HG03045 (cell line): Measurements from ENCODE around the gene LGALS8.
"Not testable (repeated sequence)": the region's sequence is repeated elsewhere in the genome, so short reads cannot be mapped to it uniquely, and the experiment has no call there.

ENCODE experiments used
- ATAC-seq: cut with Tn5 transposase; IDR thresholded peaks from one replicate; pipeline ENCODE4 v1.9.1; 2021; ENCODE audit warnings: mild to moderate bottlenecking, moderate library complexity; ENCODE audit not compliant: unreplicated experiment

The LGALS8 gene

DNA sequence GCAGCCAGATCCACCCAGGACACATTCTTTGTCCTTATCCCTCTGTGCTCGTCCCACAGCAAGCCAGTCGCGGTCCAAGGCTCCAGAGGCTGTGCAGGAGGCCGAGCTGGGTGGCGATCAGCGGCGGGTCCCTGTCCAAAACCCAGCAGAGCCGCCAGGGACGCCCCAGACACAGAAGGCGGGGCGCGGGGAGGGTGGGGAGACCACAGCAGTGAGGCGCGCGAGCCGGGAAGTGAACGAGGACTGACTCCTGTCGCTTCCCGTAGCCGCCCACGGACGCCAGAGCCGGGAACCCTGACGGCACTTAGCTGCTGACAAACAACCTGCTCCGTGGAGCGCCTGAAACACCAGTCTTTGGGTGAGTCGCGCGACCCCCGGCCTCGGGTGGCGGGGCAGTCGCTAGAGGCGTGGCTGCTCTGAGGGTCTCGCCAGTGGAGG, at the start of gene LGALS8:
LGALS8 (plus strand) TSS at position 279 of the 438 bp plus-strand sequence. CDS start 2,089 bp downstream, outside the sequence.
- ATAC-seq: peak; percentile 76

DNA sequence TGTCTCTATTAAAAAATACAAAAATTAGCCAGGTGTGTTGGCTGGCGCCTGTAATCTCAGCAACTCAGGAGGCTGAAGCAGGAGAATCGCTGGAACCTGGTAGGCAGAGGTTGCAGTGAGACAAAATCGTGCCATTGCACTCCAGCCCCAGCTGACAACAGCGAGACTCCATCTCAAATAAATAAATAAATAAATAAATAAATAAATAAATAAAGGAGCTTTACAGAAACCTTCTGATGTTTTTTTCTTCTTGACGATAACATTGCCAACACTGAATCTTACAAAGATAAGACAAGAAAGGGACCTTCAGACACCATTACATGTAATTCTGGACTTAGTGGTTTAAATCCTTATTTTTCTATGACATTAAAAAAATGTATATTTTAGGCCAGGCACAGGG, 47.8 kb upstream of the LGALS8 start:
- no peak for ATAC-seq

DNA sequence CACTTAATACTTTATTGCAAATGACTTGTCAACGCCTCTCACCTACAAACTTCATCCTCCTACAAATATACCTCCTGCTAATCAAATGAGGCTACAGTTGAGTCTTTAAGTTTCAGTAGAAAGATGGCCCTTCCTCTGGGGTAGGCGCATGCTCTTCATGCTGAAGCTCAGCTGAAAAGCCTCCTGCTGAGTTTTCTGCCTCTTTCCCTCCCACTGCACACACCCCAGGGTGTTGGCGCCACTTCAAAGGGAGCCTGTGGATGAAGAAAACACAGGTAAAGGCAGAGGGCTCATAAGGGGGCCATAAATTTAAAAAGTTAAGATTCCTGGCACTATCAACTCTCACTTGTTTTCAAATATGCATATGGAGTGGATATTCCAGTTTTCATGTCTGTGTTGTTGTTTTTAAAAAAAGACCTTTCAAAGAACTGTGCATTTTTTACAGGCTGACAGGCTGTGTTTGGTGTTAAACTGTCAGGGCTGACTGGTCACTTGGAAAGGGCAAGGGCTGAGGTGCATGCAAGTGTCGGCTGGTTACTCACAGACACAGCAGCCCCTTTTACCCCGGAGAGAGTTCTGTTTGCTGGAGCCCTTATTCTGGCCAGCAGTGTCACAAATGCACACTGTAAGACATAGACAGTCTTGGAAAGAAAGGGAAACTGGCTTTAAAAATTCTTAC, 42.9 kb upstream of the LGALS8 start:
- ATAC-seq: no peak

DNA sequence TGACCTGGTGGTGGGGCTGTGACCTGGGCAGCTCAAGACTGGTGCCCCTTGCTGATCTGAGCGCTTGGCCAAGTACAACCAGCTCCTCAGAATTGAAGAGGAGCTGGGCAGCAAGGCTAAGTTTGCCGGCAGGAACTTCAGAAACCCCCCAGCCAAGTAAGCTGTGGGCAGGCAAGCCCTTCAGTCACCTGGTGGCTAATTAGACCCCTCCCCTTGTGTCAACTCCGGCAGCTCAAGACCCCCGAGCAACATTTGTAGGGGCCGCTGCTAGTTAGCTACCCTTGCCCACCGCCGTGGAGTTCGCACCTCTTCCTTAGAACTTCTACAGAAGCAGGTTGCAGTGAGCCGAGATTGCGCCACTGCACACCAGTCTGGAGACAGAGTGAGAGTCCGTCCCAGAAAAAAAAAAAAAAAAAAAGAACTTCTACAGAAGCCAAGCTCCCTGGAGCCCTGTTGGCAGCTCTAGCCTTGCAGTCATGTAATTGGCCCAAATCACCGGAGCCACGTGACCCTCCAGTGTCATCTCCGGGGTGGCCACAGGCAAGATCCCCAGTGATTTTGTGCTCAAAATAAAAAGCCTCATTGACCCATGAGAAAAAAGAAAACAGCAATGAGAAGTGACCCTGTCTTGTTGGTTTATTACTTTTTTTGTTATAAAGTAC, 39.3 kb upstream of the LGALS8 start:
- ATAC-seq: no peak

DNA sequence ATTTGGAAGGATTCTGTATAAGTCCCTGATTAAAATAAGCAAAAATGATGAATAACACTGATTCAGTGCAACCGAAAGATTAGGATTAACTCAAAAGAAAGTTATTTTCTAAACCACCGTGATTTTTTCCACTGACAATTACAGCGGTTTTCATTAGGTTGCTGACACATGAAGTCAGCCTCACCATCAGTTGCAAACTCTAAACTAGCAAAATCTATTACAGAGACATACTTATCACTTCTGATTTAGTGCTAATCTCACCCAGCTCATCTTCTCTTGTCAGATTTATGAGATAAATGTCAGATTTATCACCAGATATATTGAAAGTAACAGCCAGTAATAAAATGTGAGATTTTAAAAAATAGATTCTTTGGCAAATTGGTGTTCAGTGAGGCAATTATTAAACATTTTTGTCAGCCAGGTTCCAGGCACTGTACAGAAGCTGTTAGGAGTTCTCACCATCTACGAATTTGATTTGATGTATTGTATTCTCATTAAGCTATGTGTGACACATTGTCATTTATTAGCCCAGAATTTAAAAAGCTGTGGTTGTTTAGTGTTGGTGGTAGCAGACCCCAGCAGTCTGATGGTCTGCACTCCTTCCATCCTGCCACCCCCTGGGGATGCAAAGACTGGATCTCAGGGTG, 37.3 kb upstream of the LGALS8 start:
- ATAC-seq: no peak

DNA sequence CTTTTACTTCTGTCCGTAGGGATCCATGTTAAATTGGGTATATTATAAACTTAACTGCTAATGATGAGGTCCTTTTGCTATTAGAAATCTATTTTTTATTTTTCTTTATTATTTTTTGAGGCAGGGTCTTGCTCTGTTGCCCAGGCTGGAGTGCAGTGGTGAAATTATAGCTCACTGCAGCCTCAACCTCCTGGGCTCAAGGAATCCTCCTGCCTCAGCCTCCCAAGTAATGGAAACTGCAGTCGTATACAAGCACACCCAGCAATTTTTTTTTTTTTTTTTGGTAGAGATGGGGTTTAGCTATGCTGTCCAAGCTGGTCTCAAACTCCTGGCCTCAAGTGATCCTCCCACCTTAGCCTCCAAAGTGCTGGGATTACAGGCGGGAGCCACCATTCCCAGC, 34.6 kb upstream of the LGALS8 start:
- ATAC-seq: not testable (repeated sequence)

DNA sequence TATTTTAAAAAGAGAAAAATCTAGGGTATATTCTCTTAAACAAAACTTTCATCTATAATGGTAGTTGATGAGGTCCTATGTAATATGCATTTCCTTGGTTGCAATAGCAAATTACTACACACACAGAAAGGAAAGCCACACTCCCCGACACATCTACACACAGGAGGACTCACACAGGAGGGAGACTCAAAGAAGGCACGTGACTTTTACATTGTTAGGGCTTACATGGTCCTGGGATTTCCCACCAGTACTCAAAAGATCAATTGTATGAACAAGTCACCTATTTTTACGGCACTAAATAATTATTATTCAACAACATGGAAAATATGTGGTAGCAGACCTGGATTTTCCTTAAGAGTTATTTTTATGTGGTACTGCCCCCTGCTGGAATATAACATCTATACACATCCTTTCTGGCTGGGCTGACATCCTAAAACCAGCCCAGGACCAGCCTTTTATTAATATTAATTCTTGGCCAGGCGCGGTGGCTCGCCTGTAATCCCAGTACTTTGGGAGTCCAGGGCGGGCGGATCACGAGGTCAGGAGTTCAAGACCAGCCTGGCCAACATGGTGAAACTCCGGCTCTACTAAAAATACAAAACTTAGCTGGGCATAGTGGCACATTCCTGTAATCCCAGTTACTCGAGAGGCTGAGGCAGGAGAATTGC, 33.9 kb upstream of the LGALS8 start:
- ATAC-seq: no peak

DNA sequence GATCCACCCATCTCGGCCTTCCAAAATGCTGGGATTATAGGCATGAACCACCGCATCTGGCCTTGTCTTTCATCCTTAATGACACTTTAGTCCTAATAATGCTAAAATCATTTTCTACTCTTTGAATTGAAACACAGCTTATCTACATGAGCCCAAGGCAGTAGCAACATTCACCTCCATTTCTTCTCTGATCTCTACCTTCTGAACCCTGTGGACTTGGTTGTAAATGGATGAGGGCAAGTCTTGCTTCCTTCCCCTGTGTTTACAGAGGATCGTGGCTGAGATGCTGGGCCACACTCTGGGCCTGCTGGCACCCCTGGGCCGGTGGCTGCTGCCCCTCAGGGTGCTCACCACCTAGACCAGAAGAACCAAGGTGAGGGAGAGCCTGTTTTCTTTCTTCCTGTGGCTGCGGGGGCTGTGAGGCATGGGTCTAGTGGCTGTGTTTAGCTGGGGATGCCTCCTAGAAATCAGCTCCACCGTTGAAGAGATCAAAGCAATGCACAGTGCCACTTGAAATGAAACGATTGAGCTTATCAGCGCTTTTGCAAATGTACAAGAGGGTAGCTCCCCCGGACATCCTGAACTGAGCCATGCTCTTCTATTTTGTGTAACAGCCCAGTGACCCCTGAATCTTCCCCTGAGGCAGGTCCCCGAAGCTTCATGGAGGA, 32.2 kb upstream of the LGALS8 start:
- ATAC-seq: no peak

DNA sequence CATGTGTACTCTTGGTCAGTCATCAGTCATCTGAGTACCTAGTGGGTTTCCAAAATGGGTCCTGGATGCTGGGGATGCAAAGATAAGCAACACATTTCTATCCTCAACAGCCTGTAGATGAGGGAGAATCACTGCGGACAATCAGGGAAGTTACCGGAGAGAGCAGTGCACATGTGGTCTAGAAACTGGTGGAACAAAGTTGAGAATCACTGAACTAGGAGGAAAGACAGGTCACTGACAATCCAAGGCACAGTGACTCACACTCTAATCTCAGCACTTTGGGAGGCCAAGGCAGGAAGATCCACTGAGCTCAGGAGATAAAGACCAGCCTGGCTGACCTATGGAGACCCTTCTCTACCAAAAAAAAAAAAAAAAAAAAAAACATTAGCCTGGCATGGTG, 31.4 kb upstream of the LGALS8 start:
- ATAC-seq: no peak

DNA sequence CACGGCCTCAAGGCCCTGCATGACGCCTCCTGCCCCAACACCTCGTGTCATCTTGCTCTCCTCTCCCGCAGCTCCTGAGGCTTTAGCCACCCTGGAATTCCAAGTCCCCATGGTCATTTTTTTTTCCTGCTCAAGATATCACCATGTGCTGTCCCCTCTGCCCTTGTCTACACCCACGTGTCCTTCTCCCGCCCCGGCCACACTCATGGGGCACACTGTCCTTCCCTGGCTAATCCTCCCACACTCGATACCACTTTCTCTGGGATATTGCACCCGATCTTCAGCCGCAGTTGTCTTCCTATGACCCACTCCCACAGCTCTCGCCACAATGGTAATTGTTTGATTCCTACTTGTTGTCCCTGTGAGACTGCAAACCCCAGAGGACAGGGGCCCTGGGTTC, 29.7 kb upstream of the LGALS8 start:
- no peak for ATAC-seq

DNA sequence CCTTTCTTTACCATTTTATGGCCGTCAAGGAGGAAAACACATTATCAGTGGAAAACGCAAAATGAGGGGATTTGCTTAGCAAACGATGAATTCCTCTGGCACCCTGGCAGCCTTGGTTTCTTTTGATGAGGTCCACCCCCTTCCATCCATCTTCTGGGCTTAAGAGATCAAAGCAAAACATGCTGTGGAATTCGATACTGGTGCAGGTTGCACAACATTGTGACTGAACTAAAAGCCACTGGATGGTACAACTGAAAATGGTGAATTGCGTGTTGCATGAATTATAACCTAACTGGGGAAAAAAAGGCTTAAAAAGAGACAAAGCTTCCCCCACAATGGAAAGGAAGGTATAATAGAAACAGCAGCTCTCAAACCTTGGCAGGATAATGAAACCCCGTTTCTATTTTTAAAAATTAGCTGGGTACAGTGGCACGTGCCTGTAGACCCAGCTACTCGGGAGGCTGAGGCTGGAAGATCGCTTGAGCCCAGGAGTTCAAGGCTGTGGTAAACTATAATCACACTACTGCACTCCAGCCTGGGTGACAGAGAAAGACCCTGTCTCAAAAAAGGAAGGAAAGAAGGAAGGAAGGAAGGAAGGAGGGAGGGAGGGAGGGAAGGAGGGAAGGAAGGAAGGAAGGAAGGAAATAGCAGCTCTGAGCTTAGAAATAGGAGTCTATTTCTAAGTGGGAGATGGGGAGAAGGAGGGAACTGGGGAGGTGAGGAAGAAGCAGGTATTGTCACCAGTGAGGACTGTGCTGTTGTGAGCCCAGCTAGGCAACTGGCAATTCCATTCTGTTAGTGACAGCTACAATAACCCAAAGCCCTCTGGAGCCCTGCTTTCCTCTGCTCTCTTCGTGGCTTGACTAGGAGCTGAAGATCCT, 29.0 kb upstream of the LGALS8 start:
- no peak for ATAC-seq

DNA sequence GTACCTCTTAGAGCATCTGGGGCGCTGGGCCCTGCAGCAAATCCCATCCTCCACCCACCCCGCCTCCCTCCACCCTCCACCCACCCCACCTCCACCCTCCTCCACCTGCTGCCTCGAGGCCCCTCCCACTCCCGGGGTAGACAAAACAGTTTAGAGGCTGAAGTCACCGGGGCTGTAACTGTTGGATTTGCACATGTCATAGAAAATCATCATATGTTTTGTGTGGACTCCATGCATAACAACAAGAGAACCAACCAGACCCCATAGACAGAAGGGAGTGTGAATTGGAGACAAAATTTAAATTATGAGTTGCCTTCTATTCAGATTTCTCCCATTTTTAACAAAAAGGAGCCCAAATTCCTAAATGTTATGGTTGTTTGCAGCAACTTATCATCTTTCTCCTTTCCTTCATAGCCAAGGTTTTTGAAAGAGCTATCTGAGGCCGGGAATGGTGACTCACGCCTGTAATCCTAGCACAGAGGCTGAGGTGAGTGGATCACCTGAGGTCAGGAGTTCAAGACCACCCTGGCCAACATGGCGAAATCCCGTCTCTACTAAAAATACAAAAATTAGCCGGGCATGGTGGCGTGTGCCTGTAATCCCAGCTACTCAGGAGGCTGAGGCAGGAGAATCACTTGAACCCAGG, 28.2 kb upstream of the LGALS8 start:
- ATAC-seq: no peak

DNA sequence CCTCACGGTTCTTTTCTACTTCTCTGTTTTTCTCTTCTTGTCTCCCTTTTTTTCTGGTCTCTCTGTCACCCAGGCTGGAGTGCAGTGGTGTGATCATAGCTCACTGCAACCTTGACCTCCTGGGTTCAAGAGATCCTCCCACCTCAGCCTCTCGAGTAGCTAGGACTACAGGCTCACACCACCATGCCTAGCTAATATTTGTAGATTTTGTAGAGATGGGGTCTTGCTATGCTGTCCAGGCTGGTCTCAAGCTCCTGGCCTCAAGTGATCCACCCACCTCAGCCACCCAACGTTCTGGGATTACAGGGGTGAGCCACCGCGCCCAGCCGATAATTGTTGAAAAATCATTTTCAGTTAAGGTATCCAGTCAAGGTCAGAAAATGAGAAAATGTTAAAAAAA, 25.9 kb upstream of the LGALS8 start:
- no peak for ATAC-seq

DNA sequence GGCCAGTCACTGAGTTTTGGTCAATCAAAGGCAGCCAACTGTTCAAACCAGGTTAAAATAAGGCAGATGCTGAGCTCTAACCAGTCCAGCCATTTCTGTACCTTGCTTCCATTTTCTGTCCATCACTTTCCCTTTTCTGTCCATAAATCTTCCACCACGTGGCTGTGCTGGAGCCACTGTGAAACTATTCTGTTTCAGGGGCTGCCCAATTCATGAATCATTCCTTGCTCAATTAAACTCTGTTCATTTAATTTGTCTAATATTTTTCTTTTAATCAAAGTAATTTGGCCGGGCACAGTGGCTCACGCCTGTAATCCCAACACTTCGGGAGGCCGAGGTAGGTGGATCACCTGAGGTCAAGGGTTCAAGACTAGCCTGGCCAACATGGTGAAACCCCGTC, 22.7 kb upstream of the LGALS8 start:
- no peak for ATAC-seq

DNA sequence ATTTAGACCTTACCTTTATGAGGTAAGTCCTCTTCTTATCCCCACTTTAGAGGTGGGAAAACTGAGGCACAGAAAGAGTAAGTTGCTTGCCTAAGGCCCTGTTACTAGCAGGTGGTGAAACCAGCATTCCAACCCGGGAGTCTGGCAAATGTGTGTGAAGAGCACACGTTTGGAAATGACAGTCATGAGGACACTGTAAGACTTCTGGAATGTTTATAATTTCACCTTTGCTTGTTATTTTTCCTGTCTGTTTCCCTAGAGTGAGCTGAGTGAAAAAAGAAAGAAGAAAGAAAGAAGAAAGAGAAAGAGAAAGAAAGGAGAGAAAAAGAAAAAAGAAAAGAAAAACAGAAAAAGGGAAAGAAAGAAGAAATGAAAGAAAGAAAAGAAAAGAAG, 21.2 kb upstream of the LGALS8 start:
- ATAC-seq: no peak

DNA sequence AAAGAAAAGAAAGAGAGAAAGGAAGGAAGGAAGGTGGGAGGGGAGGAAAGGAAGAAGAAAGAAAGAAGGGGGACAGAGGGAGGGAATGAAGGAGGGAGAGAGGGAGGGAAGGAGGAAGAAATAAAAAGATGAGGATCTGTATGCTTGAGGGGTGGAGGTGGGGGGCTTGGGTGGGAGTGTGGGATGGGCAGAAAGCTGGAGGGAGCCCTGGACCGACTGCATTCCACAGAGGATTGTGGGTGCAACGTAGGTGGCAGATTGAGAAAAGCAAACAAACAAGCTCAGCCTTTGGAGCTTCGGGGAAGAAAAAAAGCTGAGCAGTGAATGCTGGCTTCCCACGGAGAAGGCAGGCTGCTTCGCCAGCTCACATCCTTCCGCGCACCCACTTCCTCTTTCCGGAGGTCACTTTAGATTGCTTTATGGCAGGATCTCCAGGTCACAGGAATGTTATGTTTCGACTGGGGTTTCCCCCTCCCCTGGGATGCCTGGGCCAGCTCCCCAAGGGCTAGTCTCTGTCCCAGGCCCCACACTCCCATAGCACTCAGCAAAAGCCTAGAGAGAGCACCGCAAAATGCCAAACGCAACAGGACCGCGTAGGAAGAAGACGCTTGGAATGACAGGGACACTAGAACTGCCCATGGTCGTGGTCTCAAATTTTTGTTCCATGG, 20.7 kb upstream of the LGALS8 start:
- no peak for ATAC-seq

DNA sequence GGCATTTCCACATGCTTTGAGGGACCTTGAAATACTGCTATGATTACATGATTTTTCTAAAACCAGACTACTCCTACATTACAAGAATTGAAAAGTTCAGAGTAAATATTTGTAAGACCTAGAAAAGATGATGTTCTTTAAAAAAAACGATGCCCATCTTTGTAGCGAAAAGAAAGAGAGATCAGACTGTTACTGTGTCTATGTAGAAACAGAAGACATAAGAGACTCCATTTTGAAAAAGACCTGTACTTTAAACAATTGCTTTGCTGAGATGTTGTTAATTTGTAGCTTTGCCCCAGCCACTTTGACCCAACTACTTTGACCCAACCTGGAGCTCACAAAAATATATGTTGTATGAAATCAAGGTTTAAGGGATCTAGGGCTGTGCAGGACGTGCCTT, 19.4 kb upstream of the LGALS8 start:
- not testable (repeated sequence) for ATAC-seq

DNA sequence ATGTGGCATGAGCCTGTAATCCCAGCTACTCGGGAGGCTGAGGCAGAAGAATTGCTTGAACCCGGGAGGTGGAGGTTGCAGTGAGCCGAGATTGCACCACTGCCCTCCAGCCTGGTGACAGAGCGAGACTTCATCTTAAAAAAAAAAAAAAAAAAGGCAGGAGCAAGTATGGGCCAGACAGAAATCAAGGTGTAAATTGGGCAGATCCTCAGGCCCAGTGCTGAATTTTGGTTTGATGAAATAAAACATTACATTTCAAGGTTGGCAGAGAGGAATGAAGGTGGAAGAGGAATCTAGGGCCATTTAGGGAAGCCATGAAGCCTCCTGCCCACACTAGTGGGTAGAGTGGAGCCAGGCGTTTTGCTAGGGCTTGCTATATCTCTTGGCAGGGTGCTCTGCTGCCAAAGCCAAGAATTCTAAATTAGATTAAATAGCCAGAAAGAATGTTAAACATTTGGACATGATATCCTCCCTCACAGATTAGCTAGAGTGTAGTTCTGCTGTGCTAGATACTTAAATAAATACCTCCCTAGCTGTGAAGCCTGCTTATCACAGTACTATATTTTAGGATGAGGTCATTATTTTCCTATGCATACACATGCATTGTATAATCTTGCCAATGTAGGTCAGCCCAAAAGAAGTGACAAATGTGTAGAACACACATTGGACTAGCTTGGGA, 16.6 kb upstream of the LGALS8 start:
- no peak for ATAC-seq
